ENCODE results near the gene DVL1. TPM values are rescaled to one million over a fixed set of nuclear protein-coding genes. Genes with fewer than 3 reads are reported as not detected.

Gene DVL1
- total RNA-seq, 1 donor from 2014 or later: 92.9 TPM

GRCh38 chr1:1353389-1354151, 4.4 kb upstream of the DVL1 start:
- peak overlapping the region; percentile 74 for H3K27ac Mint-ChIP-seq (ENCODE audit: unreplicated experiment)
- H3K36me3 Mint-ChIP-seq (ENCODE audit: unreplicated experiment): peaks cover 9% of the 10 kb centered on the region
- TF ChIP-seq CTCF (IDR thresholded peaks at IDR 0.05): no peak
- no peak for DNase-seq (ENCODE audit: extremely low spot score, unreplicated experiment)
- peak overlapping the region; percentile 72 for H3K4me3 Mint-ChIP-seq (ENCODE audit: unreplicated experiment)
- peaks cover 47% of the 10 kb centered on the region for H3K4me1 Mint-ChIP-seq (ENCODE audit: unreplicated experiment)
- no peaks in the 10 kb centered on the region for H3K27me3 Mint-ChIP-seq (ENCODE audit: unreplicated experiment)
- H3K9me3 Mint-ChIP-seq (ENCODE audit: unreplicated experiment): no peaks in the 10 kb centered on the region

- Mint-ChIP-seq H3K4me1 (ENCODE audit: unreplicated experiment) (peaks cover 40% of the 10 kb centered on the region), H3K36me3 (ENCODE audit: unreplicated experiment) (peaks cover 9% of the 10 kb centered on the region), H3K27ac (ENCODE audit: unreplicated experiment) (peak overlapping the region; percentile 74), H3K27me3 (ENCODE audit: unreplicated experiment) (no peaks in the 10 kb centered on the region), H3K9me3 (ENCODE audit: unreplicated experiment) (no peaks in the 10 kb centered on the region), H3K4me3 (ENCODE audit: unreplicated experiment) (peak overlapping the region; percentile 72)
- DNase-seq (ENCODE audit: extremely low spot score, unreplicated experiment): no peak
- TF ChIP-seq CTCF (IDR thresholded peaks at IDR 0.05): no peak
These were observed 3.7 kb upstream of the DVL1 start for GRCh38 chr1:1352786-1353388.

- H3K27me3 Mint-ChIP-seq (ENCODE audit: unreplicated experiment): no peaks in the 10 kb centered on the region
- TF ChIP-seq CTCF (IDR thresholded peaks at IDR 0.05): no peak
- H3K36me3 Mint-ChIP-seq (ENCODE audit: unreplicated experiment): peaks cover 9% of the 10 kb centered on the region
- DNase-seq (ENCODE audit: extremely low spot score, unreplicated experiment): no peak
- H3K4me3 Mint-ChIP-seq (ENCODE audit: unreplicated experiment): peak overlapping the region; percentile 66
- H3K9me3 Mint-ChIP-seq (ENCODE audit: unreplicated experiment): no peaks in the 10 kb centered on the region
- H3K27ac Mint-ChIP-seq (ENCODE audit: unreplicated experiment): peak overlapping the region; percentile 74
- H3K4me1 Mint-ChIP-seq (ENCODE audit: unreplicated experiment): peaks cover 41% of the 10 kb centered on the region
These were observed 2.6 kb upstream of the DVL1 start for GRCh38 chr1:1351511-1352427.

- peak overlapping the region; percentile 80 for H3K4me3 Mint-ChIP-seq (ENCODE audit: unreplicated experiment)
- no peaks in the 10 kb centered on the region for H3K9me3 Mint-ChIP-seq (ENCODE audit: unreplicated experiment)
- peak overlapping the region; percentile 56 for H3K27ac Mint-ChIP-seq (ENCODE audit: unreplicated experiment)
- peaks cover 7% of the 10 kb centered on the region for H3K36me3 Mint-ChIP-seq (ENCODE audit: unreplicated experiment)
- TF ChIP-seq CTCF (IDR thresholded peaks at IDR 0.05): no peak
- no peak for DNase-seq (ENCODE audit: extremely low spot score, unreplicated experiment)
- H3K27me3 Mint-ChIP-seq (ENCODE audit: unreplicated experiment): no peaks in the 10 kb centered on the region
- peaks cover 47% of the 10 kb centered on the region for H3K4me1 Mint-ChIP-seq (ENCODE audit: unreplicated experiment)
These were observed 580 bp downstream of the DVL1 start for GRCh38 chr1:1348420-1349255.
